ENCODE measurements around the gene PRPS1. TPM values are rescaled to one million over a fixed set of nuclear protein-coding genes. Genes with fewer than 3 reads are reported as not detected.

Gene PRPS1
- total RNA-seq, 1 donor, result 30.4 TPM

- peaks cover 20% of the 10 kb centered on the region for H3K27me3 ChIP-seq (ENCODE audit: insufficient read depth, low read length)
- no peak for DNase-seq (ENCODE audit: insufficient read length, low spot score, missing footprints)
- H3K79me2 ChIP-seq (ENCODE audit: insufficient read depth, low read length), result no peaks in the 10 kb centered on the region
- H2AFZ ChIP-seq (ENCODE audit: low read length), result no peak overlapping the region
- peak overlapping the region; percentile 90 for H3K27ac ChIP-seq (ENCODE audit: low read depth, low read length)
- no peaks in the 10 kb centered on the region for H3K36me3 ChIP-seq (ENCODE audit: insufficient read depth, low read length)
- H3K4me1 ChIP-seq (ENCODE audit: insufficient read depth, low read length), result peaks cover 45% of the 10 kb centered on the region
- TF ChIP-seq CTCF (IDR thresholded peaks at IDR 0.05; ENCODE audit: extremely low read depth, low read depth, low read length), result no peak
- no peak overlapping the region for H3K4me2 ChIP-seq (ENCODE audit: insufficient read depth, low read length)
- no peak overlapping the region for H3K4me3 ChIP-seq (ENCODE audit: insufficient read depth, low read length)
- no peaks in the 10 kb centered on the region for H3K9me3 ChIP-seq (ENCODE audit: low read depth, low read length)
- H4K20me1 ChIP-seq (ENCODE audit: insufficient read depth, low read length), result no peaks in the 10 kb centered on the region
Measured at GRCh38 chrX:107677909-107678308, 49.6 kb downstream of the PRPS1 start.

- H3K27me3 ChIP-seq (ENCODE audit: insufficient read depth, low read length), result peaks cover 21% of the 10 kb centered on the region
- H3K27ac ChIP-seq (ENCODE audit: low read depth, low read length), result no peak overlapping the region
- H3K4me1 ChIP-seq (ENCODE audit: insufficient read depth, low read length), result peaks cover 34% of the 10 kb centered on the region
- no peak for DNase-seq (ENCODE audit: insufficient read length, low spot score, missing footprints)
- H3K79me2 ChIP-seq (ENCODE audit: insufficient read depth, low read length), result no peaks in the 10 kb centered on the region
- no peak overlapping the region for H3K4me2 ChIP-seq (ENCODE audit: insufficient read depth, low read length)
- H2AFZ ChIP-seq (ENCODE audit: low read length), result no peak overlapping the region
- TF ChIP-seq CTCF (IDR thresholded peaks at IDR 0.05; ENCODE audit: extremely low read depth, low read depth, low read length), result no peak
- no peak overlapping the region for H3K4me3 ChIP-seq (ENCODE audit: insufficient read depth, low read length)
- no peaks in the 10 kb centered on the region for H3K9me3 ChIP-seq (ENCODE audit: low read depth, low read length)
- H3K36me3 ChIP-seq (ENCODE audit: insufficient read depth, low read length), result no peaks in the 10 kb centered on the region
- H4K20me1 ChIP-seq (ENCODE audit: insufficient read depth, low read length), result no peaks in the 10 kb centered on the region
Measured at GRCh38 chrX:107678957-107679740, 50.8 kb downstream of the PRPS1 start.

- peaks cover 12% of the 10 kb centered on the region for H3K4me1 ChIP-seq (ENCODE audit: insufficient read depth, low read length)
- no peak for TF ChIP-seq CTCF (IDR thresholded peaks at IDR 0.05; ENCODE audit: extremely low read depth, low read depth, low read length)
- no peaks in the 10 kb centered on the region for H3K9me3 ChIP-seq (ENCODE audit: low read depth, low read length)
- H3K79me2 ChIP-seq (ENCODE audit: insufficient read depth, low read length), result no peaks in the 10 kb centered on the region
- no peak for DNase-seq (ENCODE audit: insufficient read length, low spot score, missing footprints)
- no peak overlapping the region for H2AFZ ChIP-seq (ENCODE audit: low read length)
- no peaks in the 10 kb centered on the region for H4K20me1 ChIP-seq (ENCODE audit: insufficient read depth, low read length)
- no peak overlapping the region for H3K27ac ChIP-seq (ENCODE audit: low read depth, low read length)
- H3K36me3 ChIP-seq (ENCODE audit: insufficient read depth, low read length), result no peaks in the 10 kb centered on the region
- H3K4me3 ChIP-seq (ENCODE audit: insufficient read depth, low read length), result no peak overlapping the region
- H3K27me3 ChIP-seq (ENCODE audit: insufficient read depth, low read length), result peaks cover 18% of the 10 kb centered on the region
- H3K4me2 ChIP-seq (ENCODE audit: insufficient read depth, low read length), result no peak overlapping the region
Measured at GRCh38 chrX:107682256-107682655, 53.9 kb downstream of the PRPS1 start.

DNA sequence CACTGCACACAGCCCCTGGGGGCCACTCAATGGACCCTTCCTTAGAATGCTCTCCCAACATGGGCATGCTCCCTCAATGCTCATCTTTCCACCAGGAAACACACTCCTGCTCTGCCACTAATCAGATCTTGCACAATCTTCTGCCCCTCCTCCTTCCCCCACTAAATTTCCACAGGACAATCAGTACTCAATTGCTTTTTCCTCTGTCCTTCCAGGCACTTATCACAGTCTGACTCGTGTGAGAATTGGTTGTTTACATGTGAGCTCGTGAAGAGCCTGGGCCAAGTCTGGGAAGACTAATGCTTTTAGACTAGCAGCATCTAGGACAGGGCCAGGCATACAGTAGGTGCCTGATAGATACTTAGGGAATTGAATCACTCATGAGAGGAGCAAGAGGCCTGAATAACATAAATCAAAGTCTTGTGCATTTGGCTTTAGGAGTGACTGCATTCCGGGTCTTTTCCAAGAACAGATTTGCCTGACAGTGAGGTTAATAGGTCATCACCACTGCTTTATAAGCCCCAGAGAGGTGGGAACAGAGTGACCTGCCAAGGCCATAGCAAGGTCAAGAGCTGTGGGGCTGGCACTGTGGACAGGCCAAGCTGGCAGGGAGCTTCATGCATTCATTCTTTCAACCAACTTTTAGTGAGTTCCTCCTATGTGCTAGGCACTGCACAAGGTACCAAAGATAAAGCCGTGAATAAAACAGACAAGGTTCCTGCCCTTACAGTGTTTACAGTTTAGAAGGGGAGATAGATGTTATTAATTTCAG, 55.0 kb downstream of the PRPS1 start:
- Histone ChIP-seq H3K27me3 (ENCODE audit: insufficient read depth, low read length) (peaks cover 20% of the 10 kb centered on the region), H3K4me2 (ENCODE audit: insufficient read depth, low read length) (no peak overlapping the region), H3K4me1 (ENCODE audit: insufficient read depth, low read length) (peaks cover 7% of the 10 kb centered on the region), H3K36me3 (ENCODE audit: insufficient read depth, low read length) (no peaks in the 10 kb centered on the region), H3K79me2 (ENCODE audit: insufficient read depth, low read length) (no peaks in the 10 kb centered on the region), H4K20me1 (ENCODE audit: insufficient read depth, low read length) (no peaks in the 10 kb centered on the region), H2AFZ (ENCODE audit: low read length) (no peak overlapping the region), H3K27ac (ENCODE audit: low read depth, low read length) (no peak overlapping the region), H3K9me3 (ENCODE audit: low read depth, low read length) (no peaks in the 10 kb centered on the region), H3K4me3 (ENCODE audit: insufficient read depth, low read length) (no peak overlapping the region)
- TF ChIP-seq CTCF (IDR thresholded peaks at IDR 0.05; ENCODE audit: extremely low read depth, low read depth, low read length), result no peak
- DNase-seq (ENCODE audit: insufficient read length, low spot score, missing footprints), result no peak
